WTC11 (cell line): ENCODE results near the gene GPC6. TPM values are rescaled to one million over a fixed set of nuclear protein-coding genes. Genes with fewer than 3 reads are reported as not detected.
A peak's percentile ranks its signal among the peaks of the same experiment; 100 is the strongest.

Source experiments
- ATAC-seq: fragments of 200-7000 bp; cut with Tn5 transposase; 2 replicates; pipeline ENCODE4 v1.10.0; 2021; ENCODE audit warnings: mild to moderate bottlenecking, moderate library complexity
- CTCF ChIA-PET: fragments of 300-600 bp; sonication (Branson Sonifier 250); formaldehyde crosslinking; loops from one replicate; lab custom pipeline; 2021; ENCODE audit warnings: antibody characterized with exemption; lab: Charles Lee
- POLR2A ChIA-PET: fragments of 350-600 bp; sonication (Branson Sonifier 250); formaldehyde crosslinking; loops from one replicate; lab custom pipeline; 2021; ENCODE audit warnings: antibody characterized with exemption; lab: Charles Lee
- DNase-seq: peaks from one replicate; pipeline ENCODE4 v3.0.0; 2021; ENCODE audit warnings: low spot score
- H3K27ac Mint-ChIP-seq: 2 replicates; pipeline ENCODE4 v1.8.0; 2021; ENCODE audit warnings: mixed read lengths
- H3K27me3 Mint-ChIP-seq: 2 replicates; pipeline ENCODE4 v1.8.0; 2021; ENCODE audit warnings: low read depth, mild to moderate bottlenecking, moderate library complexity, mixed read lengths
- H3K36me3 Mint-ChIP-seq: 2 replicates; pipeline ENCODE4 v1.8.0; 2021; ENCODE audit warnings: mixed read lengths
- H3K4me1 Mint-ChIP-seq: 2 replicates; pipeline ENCODE4 v1.8.0; 2022; ENCODE audit warnings: mixed read lengths
- H3K4me3 Mint-ChIP-seq: 2 replicates; pipeline ENCODE4 v1.8.0; 2021; ENCODE audit warnings: mild to moderate bottlenecking, moderate library complexity, mixed read lengths
- H3K9me3 Mint-ChIP-seq: 2 replicates; pipeline ENCODE4 v1.8.0; 2021; ENCODE audit warnings: mixed read lengths
- ARID4B ChIP-seq: sonication (generic); formaldehyde crosslinking; IDR thresholded peaks from 2 replicates; pipeline ENCODE4 v1.8.0; 2023; ENCODE audit warnings: missing genetic modification reagents, mild to moderate bottlenecking, borderline replicate concordance
- ATF1 ChIP-seq: sonication (generic); formaldehyde crosslinking; IDR thresholded peaks from 2 replicates; pipeline ENCODE4 v1.8.1; 2023; ENCODE audit warnings: mild to moderate bottlenecking, moderate library complexity, missing genetic modification reagents
- ATF6 ChIP-seq: sonication (generic); formaldehyde crosslinking; IDR thresholded peaks from 2 replicates; pipeline ENCODE4 v1.8.1; 2023; ENCODE audit warnings: mild to moderate bottlenecking, missing genetic modification reagents
- E2F4 ChIP-seq: sonication (generic); formaldehyde crosslinking; IDR thresholded peaks from 2 replicates; pipeline ENCODE4 v1.8.1; 2022; ENCODE audit warnings: low read depth, mild to moderate bottlenecking, moderate library complexity, missing genetic modification reagents, borderline replicate concordance
- FOXP4 ChIP-seq: sonication (generic); formaldehyde crosslinking; IDR thresholded peaks from 2 replicates; pipeline ENCODE4 v1.8.0; 2022; ENCODE audit warnings: mild to moderate bottlenecking, missing genetic modification reagents
- GRHL2 ChIP-seq: fragments of 250-450 bp; sonication (Bioruptor Pico); IDR thresholded peaks from 2 replicates; pipeline ENCODE4 v1.8.0; 2022; ENCODE audit warnings: mild to moderate bottlenecking, moderate library complexity; ENCODE audit not compliant: insufficient replicate concordance, severe bottlenecking
- GTF2I ChIP-seq: fragments of 250-450 bp; sonication (Bioruptor Pico); conservative IDR thresholded peaks from 2 replicates; pipeline ENCODE4 v1.4.0; 2021; ENCODE audit warnings: mild to moderate bottlenecking
- NFATC4 ChIP-seq: fragments of 250-450 bp; sonication (Bioruptor Pico); IDR thresholded peaks from 2 replicates; pipeline ENCODE4 v1.9.0; 2021; ENCODE audit warnings: mild to moderate bottlenecking
- NR2C2 ChIP-seq: sonication (generic); formaldehyde crosslinking; IDR thresholded peaks from 2 replicates; pipeline ENCODE4 v1.8.0; 2022; ENCODE audit warnings: mild to moderate bottlenecking, missing genetic modification reagents
- PRRX2 ChIP-seq: fragments of 250-450 bp; sonication (Bioruptor Pico); IDR thresholded peaks from 2 replicates; pipeline ENCODE4 v1.8.0; 2021; ENCODE audit warnings: mild to moderate bottlenecking
- SMAD3 ChIP-seq: sonication (generic); formaldehyde crosslinking; IDR thresholded peaks from 2 replicates; pipeline ENCODE4 v1.8.0; 2022; ENCODE audit warnings: missing genetic modification reagents, mild to moderate bottlenecking, borderline replicate concordance
- TP53 ChIP-seq: sonication (generic); formaldehyde crosslinking; IDR thresholded peaks from 2 replicates; pipeline ENCODE4 v1.8.1; 2023; ENCODE audit warnings: mild to moderate bottlenecking, missing genetic modification reagents
- ZMAT4 ChIP-seq: fragments of 250-450 bp; sonication (Bioruptor Pico); IDR thresholded peaks from 2 replicates; pipeline ENCODE4 v1.9.0; 2021; ENCODE audit warnings: mild to moderate bottlenecking
- ZNF232 ChIP-seq: sonication (generic); formaldehyde crosslinking; IDR thresholded peaks from 2 replicates; pipeline ENCODE4 v1.8.0; 2022; ENCODE audit warnings: mild to moderate bottlenecking, missing genetic modification reagents
- ZNF423 ChIP-seq: fragments of 250-450 bp; sonication (Bioruptor Pico); IDR thresholded peaks from 2 replicates; pipeline ENCODE4 v2.1.2; 2022; ENCODE audit warnings: mild to moderate bottlenecking, moderate library complexity
- total RNA-seq: library from RNA; stranded (reverse); gene quantifications from 3 replicates; pipeline ENCODE4 v1.2.3, GENCODE V29; 2021

The GPC6 gene
- total RNA-seq, 1 experiment from 2014 or later, result 19.5 TPM

GRCh38 chr13:93953841-93954240, 727.2 kb downstream of the GPC6 start:
- POLR2A ChIA-PET, result no interaction called here
- peaks cover 6% of the 10 kb centered on the region for H3K9me3 Mint-ChIP-seq
- peaks cover 15% of the 10 kb centered on the region for H3K4me1 Mint-ChIP-seq
- ATAC-seq (no peak), DNase-seq (no peak)
- H3K36me3 Mint-ChIP-seq, result no peaks in the 10 kb centered on the region
- no peak overlapping the region for H3K4me3 Mint-ChIP-seq
- no peak for TF ChIP-seq ATF6 (CRISPR knock-in tag)
- TF ChIP-seq NFATC4, result no peak
- TF ChIP-seq TP53 (CRISPR knock-in tag), result no peak
- no peak for TF ChIP-seq PRRX2 (CRISPR knock-in tag)
- TF ChIP-seq, all 79 proteins: peak for 0
- Mint-ChIP-seq H3K27me3 (no peaks in the 10 kb centered on the region), H3K27ac (no peak overlapping the region; the same call in 1 of the 2 replicates)
- CTCF ChIA-PET, result no interaction called here

GRCh38 chr13:93955904-93956303, 729.3 kb downstream of the GPC6 start:
- DNase-seq (no peak), ATAC-seq (peak; percentile 32; the same call in 1 of the 2 replicates)
- Mint-ChIP-seq H3K9me3 (peaks cover 14% of the 10 kb centered on the region), H3K27ac (no peak overlapping the region), H3K4me1 (peaks cover 10% of the 10 kb centered on the region), H3K36me3 (peaks cover 4% of the 10 kb centered on the region), H3K4me3 (no peak overlapping the region), H3K27me3 (no peaks in the 10 kb centered on the region)
- ChIA-PET CTCF (no interaction called here), POLR2A (no interaction called here)
- no peak for TF ChIP-seq ZNF232 (CRISPR knock-in tag)
- no peak for TF ChIP-seq ZMAT4 (CRISPR knock-in tag)
- no peak for TF ChIP-seq GTF2I (CRISPR knock-in tag)
- no peak for TF ChIP-seq ARID4B
- TF ChIP-seq E2F4, result no peak
- no peak for TF ChIP-seq FOXP4 (CRISPR knock-in tag)
- TF ChIP-seq ATF1 (CRISPR knock-in tag), result no peak
- TF ChIP-seq SMAD3 (CRISPR knock-in tag), result no peak
- no peak for TF ChIP-seq GRHL2 (CRISPR knock-in tag)
- no peak for TF ChIP-seq NR2C2 (CRISPR knock-in tag)
- no peak for TF ChIP-seq ZNF423
